Activated CD8-positive, alpha-beta memory T cell treated with anti-CD3 and anti-CD28 coated beads, Interleukin-2, amount 50 U/mL, for 4 hours (primary cell): ENCODE measurements around the gene GCLM.
"Not testable (repeated sequence)": the region's sequence is repeated elsewhere in the genome, so short reads cannot be mapped to it uniquely, and the experiment has no call there.

Source experiments
- DNase-seq: peaks from one replicate; pipeline ENCODE4 v3.0.0-alpha.2; 2020

GCLM gene

GRCh38 chr1:93909146-93910050, at the start of gene GCLM:
Gene GCLM (minus strand): TSS chr1:93909430. CDS start chr1:93909163, 267 bp downstream.
- peak; percentile 96 for DNase-seq

- no peak for DNase-seq
These were observed 49.5 kb upstream of the GCLM start for GRCh38 chr1:93958726-93959100.

GRCh38 chr1:93958032-93958725, 48.9 kb upstream of the GCLM start:
- DNase-seq = no peak

- DNase-seq = no peak
These were observed 46.5 kb upstream of the GCLM start for GRCh38 chr1:93955765-93956164.

- DNase-seq = not testable (repeated sequence)
These were observed 37.9 kb upstream of the GCLM start for GRCh38 chr1:93947002-93947686.

- no peak for DNase-seq
These were observed 29.4 kb upstream of the GCLM start for GRCh38 chr1:93938461-93939145.

GRCh38 chr1:93937997-93938396, 28.8 kb upstream of the GCLM start:
- DNase-seq = no peak

GRCh38 chr1:93925206-93925605, 16.0 kb upstream of the GCLM start:
- DNase-seq = no peak

- DNase-seq = no peak
These were observed 10.6 kb upstream of the GCLM start for GRCh38 chr1:93919780-93920179.

- no peak for DNase-seq
These were observed 8.1 kb upstream of the GCLM start for GRCh38 chr1:93917302-93917701.

- DNase-seq = not testable (repeated sequence)
These were observed 1.6 kb upstream of the GCLM start for GRCh38 chr1:93910880-93911279.

- DNase-seq = no peak
These were observed 1.1 kb upstream of the GCLM start for GRCh38 chr1:93910305-93910704.

GRCh38 chr1:93908394-93909145, 660 bp downstream of the GCLM start:
- peak; percentile 51 for DNase-seq

GRCh38 chr1:93907718-93908117, 1.5 kb downstream of the GCLM start:
- DNase-seq = no peak

- DNase-seq = no peak
These were observed 2.8 kb downstream of the GCLM start for GRCh38 chr1:93906480-93906879.

- no peak for DNase-seq
These were observed 3.5 kb downstream of the GCLM start for GRCh38 chr1:93905734-93906133.

GRCh38 chr1:93905051-93905450, 4.2 kb downstream of the GCLM start:
- no peak for DNase-seq

- DNase-seq = no peak
These were observed 5.0 kb downstream of the GCLM start for GRCh38 chr1:93904228-93904627.

GRCh38 chr1:93900723-93901504, 8.3 kb downstream of the GCLM start:
- no peak for DNase-seq

- no peak for DNase-seq
These were observed 9.6 kb downstream of the GCLM start for GRCh38 chr1:93899543-93900207.

GRCh38 chr1:93888900-93889299, 20.3 kb downstream of the GCLM start:
- no peak for DNase-seq
